DOHH2 (cell line): Measurements from ENCODE around the gene LENEP.

Experiments used
- CTCF ChIP-seq: fragments of 200-600 bp; sonication (generic); IDR thresholded peaks from one replicate; pipeline ENCODE4 v1.5.1; 2014; ENCODE audit warnings: antibody characterized with exemption, mild to moderate bottlenecking, low read depth, low read length; ENCODE audit not compliant: poor library complexity, severe bottlenecking
- EZH2phosphoT487 ChIP-seq: fragments of 200-600 bp; sonication (generic); IDR thresholded peaks from 2 replicates; pipeline ENCODE4 v1.6.1; 2017; ENCODE audit warnings: borderline replicate concordance, mild to moderate bottlenecking, antibody characterized with exemption, low read length, moderate library complexity, mixed read lengths

GRCh38 chr1:154951901-154952657 is 41.3 kb upstream of the LENEP start:
- no peak for TF ChIP-seq CTCF
- TF ChIP-seq EZH2phosphoT487 = no peak
